DMS153 treated with DMSO at 0.1 percent for 48 hours (cell line): ENCODE data around the gene THBS2.
"Not testable (repeated sequence)": the region's sequence is repeated elsewhere in the genome, so short reads cannot be mapped to it uniquely, and the experiment has no call there.

Experiments
- DNase-seq: peaks from one replicate; lab custom pipeline; 2025; ENCODE audit not compliant: unreplicated experiment; lab: John Stamatoyannopoulos, UW

THBS2 gene

DNA sequence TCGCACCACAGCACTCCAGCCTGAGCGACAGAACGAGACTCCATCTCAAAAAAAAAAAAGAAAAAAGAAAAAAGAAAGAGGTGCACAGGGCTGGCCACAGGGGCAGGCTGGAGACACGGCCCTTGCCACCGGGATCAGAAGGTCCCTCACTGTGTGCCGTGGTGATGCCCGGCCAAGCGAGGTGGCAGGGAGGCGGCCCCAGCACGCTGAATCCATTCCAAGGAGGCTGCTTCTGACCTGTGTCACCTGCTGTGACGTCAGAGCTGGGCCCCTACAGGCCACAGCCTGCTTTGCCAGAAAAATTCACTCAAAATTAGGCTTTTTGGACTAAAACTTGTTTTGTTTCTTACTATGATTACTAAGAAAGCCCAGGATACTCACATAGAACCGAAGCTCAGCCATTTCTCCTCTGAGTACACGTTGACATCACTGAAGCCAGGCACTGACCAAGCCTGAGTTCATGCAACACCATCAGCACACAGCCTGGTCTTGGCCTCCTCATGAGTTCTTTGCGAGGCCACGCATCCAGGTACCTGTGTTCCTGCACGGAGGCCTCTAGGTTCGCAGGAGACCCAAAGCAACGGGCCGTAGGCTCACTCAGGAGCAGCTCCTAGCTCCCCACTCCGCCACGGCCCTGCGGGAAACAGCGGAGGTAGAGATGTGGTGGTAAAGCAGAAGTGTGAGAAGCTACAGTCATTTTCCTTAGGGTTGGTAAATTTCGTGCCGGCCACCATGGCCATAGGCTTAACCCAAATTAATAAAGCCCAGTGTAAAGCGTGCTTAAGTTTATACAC, 67.8 kb downstream of the THBS2 start:
- DNase-seq, result no peak

DNA sequence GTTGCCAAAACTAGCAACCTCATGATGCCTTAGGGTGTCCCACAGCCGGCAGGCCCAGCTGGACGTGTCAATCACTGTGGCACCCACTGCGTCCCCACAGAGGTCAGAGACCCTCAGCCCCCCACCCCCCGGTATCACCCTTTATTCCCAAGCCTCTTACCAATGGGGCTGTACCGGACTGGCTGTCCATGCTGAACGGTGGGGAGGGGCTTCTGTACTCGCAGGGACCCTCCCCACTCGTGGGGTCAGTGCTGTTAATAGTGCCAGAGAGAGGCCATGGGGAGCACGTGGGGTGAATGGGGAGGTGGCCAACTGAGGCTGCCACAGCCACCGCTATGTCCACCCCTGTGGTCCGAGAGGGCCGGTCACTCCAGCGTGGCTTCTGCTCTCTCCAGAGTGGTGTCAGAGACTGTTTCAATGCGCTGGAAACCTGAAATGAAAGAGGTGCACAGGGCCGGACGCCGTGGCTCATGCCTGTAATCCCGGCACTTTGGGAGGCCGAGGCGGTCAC, 68.6 kb downstream of the THBS2 start:
- DNase-seq, result no peak

GRCh38 chr6:169184419-169184818, 69.2 kb downstream of the THBS2 start:
- no peak for DNase-seq

- no peak for DNase-seq
Measured at GRCh38 chr6:169183233-169183632, 70.4 kb downstream of the THBS2 start.

DNA sequence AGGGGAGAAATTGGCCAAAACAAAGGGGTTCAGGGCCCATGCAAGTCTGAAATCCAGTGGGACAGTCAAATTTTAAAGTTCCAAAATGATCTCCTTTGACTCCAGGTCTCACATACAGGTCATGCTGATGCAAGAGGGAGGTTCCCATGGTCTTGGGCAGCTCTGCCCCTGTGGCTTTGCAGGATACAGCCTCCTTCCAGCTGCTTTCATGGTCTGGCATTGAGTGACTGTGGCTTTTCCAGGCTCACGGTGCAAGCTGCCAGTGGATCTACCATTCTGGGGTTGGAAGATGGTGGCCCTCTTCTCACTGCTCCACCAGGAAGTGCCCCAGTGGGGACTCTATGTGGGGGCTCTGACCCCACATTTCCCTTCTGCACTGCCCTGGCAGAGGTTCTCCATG, 73.8 kb downstream of the THBS2 start:
- not testable (repeated sequence) for DNase-seq

DNA sequence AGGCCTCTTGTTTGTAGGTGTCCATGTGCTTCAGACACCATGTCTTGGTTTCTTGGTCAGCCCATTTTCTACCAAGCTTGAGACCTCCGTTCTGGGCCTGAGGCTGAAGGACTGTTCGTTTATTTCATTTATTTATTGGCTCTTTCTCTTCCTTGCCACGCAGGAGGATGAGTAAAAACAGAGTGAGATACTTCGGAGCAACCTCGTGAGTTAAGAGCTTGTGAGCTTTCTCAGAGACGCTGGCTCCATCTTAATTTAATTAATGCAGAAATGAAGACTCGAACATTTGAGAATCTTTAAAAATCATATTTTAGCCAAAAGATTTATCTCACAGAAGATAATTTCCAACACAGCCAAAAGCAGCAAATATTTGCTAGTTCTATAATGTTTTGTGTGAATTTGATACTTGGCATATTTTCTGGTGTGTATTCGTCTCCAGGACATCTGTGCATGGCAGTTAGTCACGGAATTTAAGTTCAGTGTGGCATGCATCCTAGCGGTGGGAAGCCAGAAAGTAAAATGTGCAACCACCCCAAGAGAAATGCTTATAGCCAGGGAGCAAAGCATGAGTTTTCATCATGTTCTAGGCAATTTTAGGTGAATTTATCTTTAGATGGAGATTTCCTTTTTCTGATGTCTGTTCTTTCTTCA, 76.0 kb downstream of the THBS2 start:
- DNase-seq, result no peak

GRCh38 chr6:169176361-169176991, 77.2 kb downstream of the THBS2 start:
- DNase-seq, result no peak

DNA sequence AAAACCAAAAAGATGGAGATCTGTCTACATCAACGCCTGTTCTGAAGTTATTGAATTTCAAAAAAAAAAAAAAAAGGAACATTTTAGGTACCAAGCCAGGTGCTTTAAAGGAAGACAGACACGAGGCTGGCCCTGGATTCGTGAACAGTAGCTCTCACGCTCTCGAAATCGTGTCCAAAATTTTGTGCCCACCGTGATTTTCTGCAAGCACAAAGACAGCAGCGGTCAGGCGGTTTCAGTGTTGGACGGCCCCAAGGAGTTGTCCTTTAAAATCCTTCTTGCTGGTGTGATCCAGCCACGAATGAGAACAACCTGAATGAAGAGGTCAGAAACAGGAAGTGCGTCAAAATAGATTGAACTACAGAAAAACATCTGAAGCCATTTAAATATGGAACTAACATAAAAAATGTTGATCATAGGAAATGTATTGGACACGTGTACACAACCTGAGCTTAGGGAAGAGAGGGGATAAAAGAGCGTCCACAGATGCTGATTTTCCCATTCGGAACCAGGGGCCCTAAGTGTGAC, 78.2 kb downstream of the THBS2 start:
- DNase-seq, result no peak

- no peak for DNase-seq
Measured at GRCh38 chr6:169174516-169175359, 78.9 kb downstream of the THBS2 start.

DNA sequence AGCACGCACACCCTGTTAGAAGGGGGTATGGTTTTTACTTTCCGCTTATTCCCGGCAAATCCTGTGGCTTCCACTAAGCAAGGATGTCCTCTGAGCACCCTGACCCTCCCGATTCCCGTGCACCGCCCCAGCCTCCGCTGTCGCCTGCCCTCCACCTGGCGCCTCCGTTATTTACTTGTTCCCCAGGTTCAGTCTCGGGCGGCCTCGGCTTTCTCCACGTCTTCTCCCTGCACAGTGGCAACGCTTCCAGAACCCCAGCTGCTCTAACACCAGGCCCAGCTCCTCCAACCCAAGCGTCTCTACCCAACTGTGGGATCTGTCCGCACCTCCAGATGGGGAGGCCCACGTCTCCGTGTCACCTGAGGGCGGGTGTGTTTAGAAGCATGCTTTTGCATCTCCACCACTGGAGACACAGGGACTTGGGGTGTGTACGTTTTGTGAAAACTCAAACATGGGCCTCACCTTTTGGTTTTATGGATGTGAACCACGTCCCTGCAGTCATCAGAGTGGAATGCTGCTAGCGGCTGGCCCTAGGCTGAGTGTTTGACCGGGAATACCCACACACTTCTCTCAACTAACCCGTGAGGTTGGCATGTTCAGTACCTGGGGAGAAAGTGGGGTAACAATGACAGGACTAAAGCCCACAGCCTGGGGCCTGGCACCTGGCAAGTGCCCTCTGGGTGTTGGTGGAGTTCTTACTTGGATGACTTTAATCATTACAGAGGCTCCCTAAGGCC, 79.9 kb downstream of the THBS2 start:
- DNase-seq, result no peak

DNA sequence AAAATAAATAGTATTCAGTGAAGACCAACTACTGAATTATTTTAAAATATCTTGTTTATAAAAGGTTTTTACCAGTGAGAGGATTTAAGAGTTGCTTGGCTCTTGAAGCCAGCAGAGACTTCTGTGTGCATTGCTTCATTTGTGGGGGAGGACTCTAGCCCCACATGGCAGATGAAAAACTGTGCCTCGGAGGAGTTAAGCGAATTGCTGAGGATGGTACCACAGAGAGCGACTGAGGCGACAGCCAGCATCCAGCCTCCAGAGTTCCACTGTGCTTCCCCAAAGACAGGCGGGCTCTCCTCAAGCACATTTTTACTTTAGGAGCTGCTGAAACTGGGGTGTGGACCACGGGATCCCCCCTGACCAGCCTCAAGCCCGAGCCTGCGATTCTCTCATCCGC, 80.7 kb downstream of the THBS2 start:
- DNase-seq, result no peak

DNA sequence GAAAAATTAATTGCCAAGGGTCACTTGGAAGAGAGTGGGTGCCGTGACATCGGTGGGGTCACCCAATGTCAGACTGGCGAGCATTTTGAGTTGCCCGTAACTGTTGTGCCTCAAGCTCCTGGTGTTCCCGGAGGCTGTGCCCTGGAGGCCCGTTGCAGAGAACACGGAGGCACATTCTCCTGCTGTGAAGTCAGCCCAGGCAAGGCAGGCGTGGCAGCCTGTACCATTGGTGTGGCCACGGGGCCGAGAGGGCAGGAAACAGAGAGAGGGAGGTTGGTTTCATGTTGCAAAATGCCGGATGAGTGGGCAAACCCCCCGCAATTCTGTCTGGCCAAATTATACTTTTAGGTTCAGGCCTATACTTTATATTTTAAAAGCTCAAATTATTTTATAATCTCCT, 81.2 kb downstream of the THBS2 start:
- DNase-seq, result no peak

GRCh38 chr6:169171951-169172350, 81.7 kb downstream of the THBS2 start:
- no peak for DNase-seq

GRCh38 chr6:169171016-169171415, 82.6 kb downstream of the THBS2 start:
- no peak for DNase-seq

GRCh38 chr6:169170583-169170955, 83.1 kb downstream of the THBS2 start:
- no peak for DNase-seq

DNA sequence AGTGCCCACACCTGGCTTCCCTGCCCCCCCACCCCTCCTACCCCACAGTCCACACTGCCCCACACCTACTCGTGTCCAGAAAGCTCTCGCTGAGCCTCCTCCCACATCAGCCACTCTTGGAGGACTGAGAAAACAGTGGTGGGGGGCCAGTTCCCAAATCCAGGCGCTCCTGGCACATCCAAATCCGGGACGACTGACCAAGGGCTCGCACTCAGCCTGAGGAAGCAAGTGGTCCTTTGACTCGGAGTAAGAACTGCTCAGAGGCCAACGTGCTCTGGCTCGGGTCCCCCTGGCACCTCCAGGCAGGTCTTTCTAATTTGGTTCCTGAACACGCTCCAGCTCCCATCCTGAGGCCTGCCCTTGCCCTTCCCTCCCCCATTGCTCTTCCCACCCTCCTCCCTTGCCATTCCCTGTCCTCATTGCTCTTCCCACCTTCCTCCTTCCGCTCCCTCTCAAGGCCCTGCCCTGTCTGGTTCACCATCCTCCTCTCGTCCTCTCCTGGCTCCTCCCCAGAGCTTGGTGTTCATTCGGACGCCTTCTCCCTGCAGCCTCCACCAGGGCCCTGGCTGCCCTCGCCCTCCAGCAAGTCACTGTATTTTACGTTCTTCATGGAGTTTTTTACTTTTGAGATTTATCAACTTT, 83.6 kb downstream of the THBS2 start:
- no peak for DNase-seq

DNA sequence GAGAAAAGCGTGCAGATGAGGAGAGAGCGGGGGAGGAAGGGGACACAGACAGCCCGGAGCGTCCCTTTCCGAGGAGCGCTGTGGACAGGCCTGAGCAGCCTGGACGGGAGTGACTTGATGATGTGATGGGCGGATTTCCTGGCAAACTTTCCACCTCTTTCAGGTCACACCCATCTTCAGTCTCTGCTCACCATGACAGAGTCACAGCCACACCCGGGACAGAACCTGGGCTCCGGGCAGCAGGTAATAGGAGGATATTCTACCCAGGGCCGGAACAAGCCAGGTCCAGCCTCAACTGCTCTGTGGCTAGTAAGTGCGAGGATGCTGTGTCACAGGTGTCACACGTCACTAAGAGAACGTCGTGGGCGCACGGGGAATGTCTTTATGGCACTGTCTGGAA, 84.3 kb downstream of the THBS2 start:
- DNase-seq, result no peak

DNA sequence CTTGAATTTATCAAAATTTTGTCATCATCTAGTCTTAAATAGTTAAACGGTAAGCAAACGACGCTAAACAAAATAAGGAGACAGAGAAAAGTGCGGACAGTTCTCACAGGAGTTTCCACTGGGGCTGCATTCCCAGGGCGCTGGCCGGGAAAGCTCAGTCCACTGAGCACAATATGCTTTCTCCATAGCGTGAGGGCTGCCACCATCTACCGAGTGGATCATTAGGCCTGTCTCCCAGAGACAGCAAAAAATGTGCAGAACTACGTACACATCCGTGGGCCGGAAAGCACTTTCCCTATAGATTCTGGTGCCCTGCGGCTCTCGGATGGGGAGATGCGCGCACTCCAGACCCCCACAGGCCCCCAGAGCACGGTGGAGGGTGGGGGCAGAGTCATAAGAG, 84.9 kb downstream of the THBS2 start:
- DNase-seq, result no peak

- DNase-seq, result no peak
Measured at GRCh38 chr6:169168302-169168630, 85.4 kb downstream of the THBS2 start.
